AG09309 (cell line): ENCODE results near the gene AOPEP.

Source experiments
- DNase-seq: peaks from one replicate; pipeline ENCODE4 v3.0.0-alpha.2; 2010; ENCODE audit warnings: low read depth
- H3K4me3 ChIP-seq: 2 replicates; pipeline ENCODE4 v1.5.1; 2011; ENCODE audit warnings: mild to moderate bottlenecking, low read depth, low read length, moderate library complexity; ENCODE audit not compliant: control insufficient read depth
- CTCF ChIP-seq: IDR thresholded peaks from 2 replicates; pipeline ENCODE4 v1.5.1; 2011; ENCODE audit warnings: mild to moderate bottlenecking, low read depth, low read length, inconsistent platforms; ENCODE audit not compliant: insufficient read depth, control insufficient read depth; ENCODE audit errors: missing control alignments

Gene AOPEP

GRCh38 chr9:94813379-94813778, 86.9 kb downstream of the AOPEP start:
- no peak for DNase-seq
- no peak overlapping the region for H3K4me3 ChIP-seq
- TF ChIP-seq CTCF = no peak

- TF ChIP-seq CTCF = no peak
- no peak for DNase-seq
Measured at GRCh38 chr9:94817291-94818177, 91.0 kb downstream of the AOPEP start.

GRCh38 chr9:94818178-94818541, 91.7 kb downstream of the AOPEP start:
- no peak for DNase-seq
- H3K4me3 ChIP-seq = no peak overlapping the region
- no peak for TF ChIP-seq CTCF

More at GRCh38 chr9:94817291-94818177, 91.0 kb downstream of the AOPEP start:
- no peak overlapping the region for H3K4me3 ChIP-seq

- no peak for TF ChIP-seq CTCF
- no peak for DNase-seq
- no peak overlapping the region for H3K4me3 ChIP-seq
Measured at GRCh38 chr9:94819161-94819687, 92.7 kb downstream of the AOPEP start.

- TF ChIP-seq CTCF = no peak
- no peak overlapping the region for H3K4me3 ChIP-seq
- no peak for DNase-seq
Measured at GRCh38 chr9:94821098-94821887, 94.8 kb downstream of the AOPEP start.

- no peak for DNase-seq
- TF ChIP-seq CTCF = no peak
- no peak overlapping the region for H3K4me3 ChIP-seq
Measured at GRCh38 chr9:94822273-94822672, 95.8 kb downstream of the AOPEP start.
